ENCODE data around the gene RETREG1.

DNA sequence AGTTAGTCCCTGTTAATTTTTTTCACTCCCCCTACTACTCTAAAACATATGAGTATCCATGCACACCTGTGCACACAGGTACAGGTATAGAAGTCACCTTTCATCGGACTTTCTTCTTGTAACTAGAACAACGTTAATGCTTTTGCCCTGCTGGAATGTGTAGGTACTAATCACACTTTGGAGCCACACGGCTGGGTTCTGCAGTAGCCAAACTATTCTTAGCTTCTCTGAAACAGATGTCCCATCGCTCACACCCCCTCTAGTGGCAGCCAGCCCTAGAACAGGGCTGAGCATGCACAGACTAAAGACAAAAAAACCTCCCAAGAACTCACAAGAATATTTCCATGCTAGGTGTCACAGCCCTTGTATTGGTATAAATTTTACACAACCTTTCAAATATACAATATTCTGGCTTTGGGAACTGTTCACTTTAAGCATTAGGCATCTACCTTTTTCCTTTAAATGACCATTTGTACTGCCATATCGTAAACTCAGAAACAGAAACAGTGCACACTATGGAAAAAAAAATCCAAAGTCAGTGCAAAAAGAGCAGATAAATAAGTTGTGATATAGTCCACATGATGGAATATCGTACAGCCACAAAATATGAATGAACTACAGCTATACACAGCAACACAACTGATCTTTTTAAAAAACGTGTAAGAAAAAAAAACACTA, 64.0 kb downstream of the RETREG1 start:
- TF ChIP-seq, protein P1, sequence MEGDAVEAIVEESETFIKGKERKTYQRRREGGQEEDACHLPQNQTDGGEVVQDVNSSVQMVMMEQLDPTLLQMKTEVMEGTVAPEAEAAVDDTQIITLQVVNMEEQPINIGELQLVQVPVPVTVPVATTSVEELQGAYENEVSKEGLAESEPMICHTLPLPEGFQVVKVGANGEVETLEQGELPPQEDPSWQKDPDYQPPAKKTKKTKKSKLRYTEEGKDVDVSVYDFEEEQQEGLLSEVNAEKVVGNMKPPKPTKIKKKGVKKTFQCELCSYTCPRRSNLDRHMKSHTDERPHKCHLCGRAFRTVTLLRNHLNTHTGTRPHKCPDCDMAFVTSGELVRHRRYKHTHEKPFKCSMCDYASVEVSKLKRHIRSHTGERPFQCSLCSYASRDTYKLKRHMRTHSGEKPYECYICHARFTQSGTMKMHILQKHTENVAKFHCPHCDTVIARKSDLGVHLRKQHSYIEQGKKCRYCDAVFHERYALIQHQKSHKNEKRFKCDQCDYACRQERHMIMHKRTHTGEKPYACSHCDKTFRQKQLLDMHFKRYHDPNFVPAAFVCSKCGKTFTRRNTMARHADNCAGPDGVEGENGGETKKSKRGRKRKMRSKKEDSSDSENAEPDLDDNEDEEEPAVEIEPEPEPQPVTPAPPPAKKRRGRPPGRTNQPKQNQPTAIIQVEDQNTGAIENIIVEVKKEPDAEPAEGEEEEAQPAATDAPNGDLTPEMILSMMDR (IDR thresholded peaks at IDR 0.05): peak; percentile 32 to 65 (median 55)
- TF ChIP-seq POLR2A (IDR thresholded peaks at IDR 0.05): no peak

Data from testis (tissue), 2 donors.